ENCODE measurements around the gene ZBTB21.

The ZBTB21 gene

GRCh38 chr21:41992576-41992975, 17.6 kb downstream of the ZBTB21 start:
- no peak for TF ChIP-seq REST (IDR thresholded peaks at IDR 0.05; ENCODE audit: insufficient read depth in 1 of 2, low read depth in 2 of 2, low read length in 2 of 2)
- TF ChIP-seq POLR2AphosphoS5 (IDR thresholded peaks at IDR 0.05; ENCODE audit: low read depth, low read length), result no peak
- TF ChIP-seq FOXP2 (optimal IDR thresholded peaks at IDR 0.05; ENCODE audit: borderline replicate concordance, extremely low read depth, extremely low read length, insufficient read depth), result no peak
- no peak for TF ChIP-seq SIN3A (IDR thresholded peaks at IDR 0.05; ENCODE audit: borderline replicate concordance, insufficient read depth, low read length)
- TF ChIP-seq TAF1 (IDR thresholded peaks at IDR 0.05; ENCODE audit: borderline replicate concordance, insufficient read depth, low read length), result no peak

GRCh38 chr21:41991659-41992058, 18.5 kb downstream of the ZBTB21 start:
- no peak for TF ChIP-seq SIN3A (IDR thresholded peaks at IDR 0.05; ENCODE audit: borderline replicate concordance, insufficient read depth, low read length)

- TF ChIP-seq FOXP2 (optimal IDR thresholded peaks at IDR 0.05; ENCODE audit: borderline replicate concordance, extremely low read depth, extremely low read length, insufficient read depth) (no peak), TAF1 (IDR thresholded peaks at IDR 0.05; ENCODE audit: borderline replicate concordance, insufficient read depth, low read length) (no peak), POLR2AphosphoS5 (IDR thresholded peaks at IDR 0.05; ENCODE audit: low read depth, low read length) (no peak), REST (IDR thresholded peaks at IDR 0.05; ENCODE audit: insufficient read depth in 1 of 2, low read depth in 2 of 2, low read length in 2 of 2) (no peak), SIN3A (IDR thresholded peaks at IDR 0.05; ENCODE audit: borderline replicate concordance, insufficient read depth, low read length) (no peak)
Observed at GRCh38 chr21:41989698-41990097, 20.5 kb downstream of the ZBTB21 start.

GRCh38 chr21:41987310-41987709, 22.9 kb downstream of the ZBTB21 start:
- TF ChIP-seq FOXP2 (optimal IDR thresholded peaks at IDR 0.05; ENCODE audit: borderline replicate concordance, extremely low read depth, extremely low read length, insufficient read depth), result no peak
- TF ChIP-seq TAF1 (IDR thresholded peaks at IDR 0.05; ENCODE audit: borderline replicate concordance, insufficient read depth, low read length), result no peak
- TF ChIP-seq REST (IDR thresholded peaks at IDR 0.05; ENCODE audit: insufficient read depth in 1 of 2, low read depth in 2 of 2, low read length in 2 of 2), result no peak
- no peak for TF ChIP-seq SIN3A (IDR thresholded peaks at IDR 0.05; ENCODE audit: borderline replicate concordance, insufficient read depth, low read length)
- no peak for TF ChIP-seq POLR2AphosphoS5 (IDR thresholded peaks at IDR 0.05; ENCODE audit: low read depth, low read length)

GRCh38 chr21:41985662-41986416, 24.3 kb downstream of the ZBTB21 start:
- TF ChIP-seq TAF1 (IDR thresholded peaks at IDR 0.05; ENCODE audit: borderline replicate concordance, insufficient read depth, low read length) (no peak), FOXP2 (optimal IDR thresholded peaks at IDR 0.05; ENCODE audit: borderline replicate concordance, extremely low read depth, extremely low read length, insufficient read depth) (no peak)

GRCh38 chr21:41983229-41983628, 26.9 kb downstream of the ZBTB21 start:
- no peak for TF ChIP-seq TAF1 (IDR thresholded peaks at IDR 0.05; ENCODE audit: borderline replicate concordance, insufficient read depth, low read length)

- TF ChIP-seq TAF1 (IDR thresholded peaks at IDR 0.05; ENCODE audit: borderline replicate concordance, insufficient read depth, low read length) (no peak), SIN3A (IDR thresholded peaks at IDR 0.05; ENCODE audit: borderline replicate concordance, insufficient read depth, low read length) (no peak), POLR2AphosphoS5 (IDR thresholded peaks at IDR 0.05; ENCODE audit: low read depth, low read length) (no peak), FOXP2 (optimal IDR thresholded peaks at IDR 0.05; ENCODE audit: borderline replicate concordance, extremely low read depth, extremely low read length, insufficient read depth) (no peak), REST (IDR thresholded peaks at IDR 0.05; ENCODE audit: insufficient read depth in 1 of 2, low read depth in 2 of 2, low read length in 2 of 2) (no peak)
Observed at GRCh38 chr21:41980561-41980960, 29.6 kb downstream of the ZBTB21 start.

Measured in PFSK-1 (cell line).